ENCODE data around the gene NMNAT3. TPM values are rescaled to one million over a fixed set of nuclear protein-coding genes. Genes with fewer than 3 reads are reported as not detected.

Gene NMNAT3
- total RNA-seq, 1 experiment from 2014 or later = 1.6 TPM

DNA sequence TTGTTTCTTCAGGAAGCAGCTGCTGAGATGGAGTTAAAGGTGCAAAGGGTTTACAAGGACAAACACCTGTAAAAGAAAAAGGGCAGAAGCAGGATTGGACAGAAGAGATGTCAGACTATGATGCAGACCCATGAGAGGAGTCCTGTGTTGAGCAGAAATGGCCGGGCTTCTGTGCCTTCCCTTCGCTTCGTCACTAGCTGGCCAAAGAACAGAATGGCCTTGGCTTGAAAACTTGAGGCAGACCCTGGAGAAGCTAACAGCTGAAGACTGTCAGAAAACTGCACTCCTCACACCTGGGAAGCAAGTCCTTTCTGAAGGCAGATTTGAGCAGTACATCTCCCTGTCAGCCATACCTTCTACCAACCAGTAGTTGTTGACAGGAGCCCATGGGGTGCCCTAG, 8.4 kb upstream of the NMNAT3 start:
- no peak for DNase-seq
- Histone ChIP-seq H3K9me3 (no peaks in the 10 kb centered on the region), H3K4me3 (no peak overlapping the region), H3K36me3 (no peaks in the 10 kb centered on the region), H3K27me3 (peaks cover 6% of the 10 kb centered on the region; the same call in 1 of the 2 replicates)

DNA sequence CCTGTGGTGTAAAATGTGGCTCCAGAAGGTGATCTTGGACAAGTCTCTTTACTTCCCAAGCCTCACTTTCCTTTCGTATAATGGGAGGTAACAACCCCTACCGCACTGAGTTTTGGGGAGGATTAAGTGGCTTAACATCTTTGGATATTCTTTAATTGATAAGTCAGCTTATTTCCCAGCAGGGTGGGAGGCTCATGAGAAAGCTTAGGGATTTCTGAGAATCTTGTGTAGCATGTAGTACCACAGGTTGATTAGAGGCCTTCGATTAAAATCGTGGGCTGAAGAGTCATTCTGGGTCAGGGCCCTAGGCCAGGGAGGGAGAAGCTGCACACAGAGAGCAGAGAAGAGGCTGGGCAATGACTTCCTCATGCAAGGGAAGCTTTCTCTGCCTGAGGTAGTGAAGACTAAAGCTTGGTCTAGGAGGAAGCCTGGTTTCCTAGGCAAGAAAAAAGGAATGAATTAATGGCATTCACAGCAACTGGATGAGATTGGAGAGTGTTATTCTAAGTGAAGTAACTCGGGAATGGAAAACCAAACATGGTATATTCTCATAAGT, 1.5 kb upstream of the NMNAT3 start:
- DNase-seq = no peak
- H3K36me3 ChIP-seq = no peaks in the 10 kb centered on the region
- no peaks in the 10 kb centered on the region for H3K9me3 ChIP-seq
- H3K27me3 ChIP-seq = no peaks in the 10 kb centered on the region
- H3K4me3 ChIP-seq = no peak overlapping the region

DNA sequence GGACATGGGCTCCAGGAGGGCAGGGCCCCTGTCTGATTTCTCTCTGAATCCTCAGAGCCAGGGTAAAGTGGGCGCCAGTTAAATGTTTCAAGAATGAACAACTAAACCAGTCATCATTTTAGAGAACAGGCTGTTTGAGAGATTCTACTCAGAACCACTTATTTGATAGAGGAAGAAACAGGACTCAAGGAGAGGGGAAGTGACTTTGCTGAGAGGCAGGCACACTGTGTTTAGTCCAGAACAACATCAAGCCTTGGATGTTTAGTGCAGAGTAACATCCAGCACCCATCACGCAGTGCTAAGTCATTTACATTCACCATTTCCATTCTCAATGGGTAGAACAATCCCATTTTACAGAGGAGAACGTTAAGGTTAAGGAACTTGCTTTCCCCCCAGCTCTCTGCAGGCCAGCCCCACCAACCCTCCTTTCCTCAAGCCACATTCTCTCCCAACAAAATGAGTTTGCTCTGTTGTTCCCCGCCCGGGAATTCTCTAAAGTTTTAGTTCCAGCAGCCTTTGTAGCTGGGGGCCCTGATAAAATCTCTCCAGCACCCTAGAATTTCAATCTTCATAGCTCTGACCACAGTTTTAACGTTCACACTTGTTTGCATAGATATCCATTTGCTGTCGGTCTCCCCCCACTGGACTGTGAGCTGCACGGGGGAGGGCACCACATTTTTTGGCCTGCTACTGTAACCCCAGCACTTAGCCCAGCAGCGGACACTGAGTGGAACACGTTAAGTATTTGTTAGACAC, 962 bp downstream of the NMNAT3 start:
- Histone ChIP-seq H3K4me3 (no peak overlapping the region), H3K27me3 (no peaks in the 10 kb centered on the region)

DNA sequence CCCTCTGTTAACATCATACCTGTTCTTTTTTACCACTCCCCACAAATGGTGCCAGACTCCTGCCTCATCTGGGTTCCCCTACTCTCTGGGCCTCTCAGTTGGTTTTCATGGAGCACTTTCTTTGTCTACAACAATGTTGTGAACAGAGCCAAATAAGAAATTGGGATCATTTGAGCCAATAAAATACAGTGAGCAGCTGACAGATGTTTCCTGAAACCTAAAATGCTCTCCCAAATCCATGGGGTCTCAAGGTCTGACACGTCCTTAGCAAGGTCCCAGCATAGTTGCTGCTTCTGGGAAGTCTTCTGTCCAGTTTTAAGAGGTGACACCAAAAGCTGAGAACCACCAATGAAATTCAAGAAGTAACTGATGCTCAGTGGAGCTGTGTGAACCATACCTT, 1.7 kb downstream of the NMNAT3 start:
- Histone ChIP-seq H3K27me3 (no peaks in the 10 kb centered on the region), H3K36me3 (no peaks in the 10 kb centered on the region), H3K4me3 (no peak overlapping the region), H3K9me3 (no peaks in the 10 kb centered on the region)
- no peak for DNase-seq

More for the DNA sequence above, 962 bp downstream of the NMNAT3 start:
- DNase-seq = no peak
- no peaks in the 10 kb centered on the region for H3K9me3 ChIP-seq
- no peaks in the 10 kb centered on the region for H3K36me3 ChIP-seq

DNA sequence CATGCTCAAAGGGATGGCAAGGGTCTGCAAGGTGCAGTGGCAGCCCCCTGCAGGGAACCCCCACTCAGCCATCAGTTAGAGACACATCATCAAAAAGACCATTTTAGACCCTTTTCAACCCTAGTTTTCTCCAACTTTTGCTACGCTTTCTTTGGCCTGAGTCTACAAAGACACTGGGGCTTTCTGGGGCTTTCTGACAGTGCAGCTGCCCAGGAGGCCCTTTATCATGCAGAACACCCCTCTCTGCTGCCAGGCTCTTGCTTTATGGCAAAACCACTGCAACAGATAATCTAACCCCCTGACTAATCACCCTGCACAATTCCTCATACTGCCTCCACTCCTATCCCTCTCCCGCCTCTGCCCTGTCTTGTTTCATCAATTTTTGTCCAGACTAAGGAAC, 2.4 kb downstream of the NMNAT3 start:
- DNase-seq = no peak

DNA sequence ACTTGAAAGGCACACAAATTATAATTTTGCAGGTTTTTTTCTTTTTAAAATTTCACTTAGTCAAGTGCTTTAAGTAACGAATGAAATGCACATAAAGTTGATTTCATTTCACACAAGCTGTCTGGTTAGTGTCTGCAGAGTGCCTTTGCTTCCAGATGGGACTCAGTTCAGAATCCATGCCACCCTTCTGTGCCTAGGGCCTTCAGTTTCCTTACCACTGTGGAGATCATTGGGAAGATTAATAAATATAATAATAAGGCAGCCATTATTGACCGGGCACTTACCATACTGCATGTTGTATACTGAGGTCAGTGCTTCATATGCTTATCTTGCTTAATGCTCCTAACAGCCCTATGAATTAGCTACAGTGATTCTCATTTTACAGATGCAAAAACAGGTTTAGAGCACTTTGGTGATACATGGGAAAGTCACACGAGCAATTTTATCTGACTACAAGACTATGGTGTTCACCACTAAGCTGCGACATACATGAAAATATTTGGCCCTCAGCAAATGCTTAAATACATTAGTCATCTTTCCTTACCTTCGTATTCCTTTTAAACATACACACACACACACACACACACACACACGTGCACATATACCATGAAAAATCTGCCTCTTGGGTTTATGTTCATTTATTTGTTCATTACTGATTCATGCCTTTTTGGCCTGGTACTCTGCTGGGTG, 3.1 kb downstream of the NMNAT3 start:
- no peak for DNase-seq
- H3K4me3 ChIP-seq = no peak overlapping the region
- H3K9me3 ChIP-seq = no peaks in the 10 kb centered on the region
- no peaks in the 10 kb centered on the region for H3K27me3 ChIP-seq
- no peaks in the 10 kb centered on the region for H3K36me3 ChIP-seq

More for the DNA sequence above, 2.4 kb downstream of the NMNAT3 start:
- H3K36me3 ChIP-seq = no peaks in the 10 kb centered on the region
- no peaks in the 10 kb centered on the region for H3K27me3 ChIP-seq
- no peak overlapping the region for H3K4me3 ChIP-seq
- H3K9me3 ChIP-seq = no peaks in the 10 kb centered on the region

DNA sequence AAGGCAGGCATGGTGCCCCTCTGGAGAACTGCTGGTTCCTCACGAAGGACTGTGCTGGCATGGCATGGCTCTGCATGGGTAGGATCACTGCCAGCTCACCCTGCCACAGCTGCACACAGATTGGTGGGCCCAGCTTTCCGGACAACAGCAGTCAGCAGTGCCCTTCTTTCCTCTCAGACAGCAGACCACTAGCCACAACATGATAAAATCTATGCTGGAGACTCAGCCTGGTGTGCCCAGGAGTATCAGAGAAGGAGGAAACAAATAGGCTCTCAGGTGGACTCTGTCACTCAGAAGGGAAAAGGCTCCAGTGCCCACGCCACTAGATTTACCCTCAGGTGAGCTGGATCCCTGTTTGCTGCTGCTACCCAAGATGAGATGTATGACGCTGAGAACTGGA, 4.9 kb downstream of the NMNAT3 start:
- H3K4me3 ChIP-seq = no peak overlapping the region
- DNase-seq = no peak
- H3K9me3 ChIP-seq = no peaks in the 10 kb centered on the region
- no peaks in the 10 kb centered on the region for H3K36me3 ChIP-seq
- H3K27me3 ChIP-seq = no peaks in the 10 kb centered on the region

DNA sequence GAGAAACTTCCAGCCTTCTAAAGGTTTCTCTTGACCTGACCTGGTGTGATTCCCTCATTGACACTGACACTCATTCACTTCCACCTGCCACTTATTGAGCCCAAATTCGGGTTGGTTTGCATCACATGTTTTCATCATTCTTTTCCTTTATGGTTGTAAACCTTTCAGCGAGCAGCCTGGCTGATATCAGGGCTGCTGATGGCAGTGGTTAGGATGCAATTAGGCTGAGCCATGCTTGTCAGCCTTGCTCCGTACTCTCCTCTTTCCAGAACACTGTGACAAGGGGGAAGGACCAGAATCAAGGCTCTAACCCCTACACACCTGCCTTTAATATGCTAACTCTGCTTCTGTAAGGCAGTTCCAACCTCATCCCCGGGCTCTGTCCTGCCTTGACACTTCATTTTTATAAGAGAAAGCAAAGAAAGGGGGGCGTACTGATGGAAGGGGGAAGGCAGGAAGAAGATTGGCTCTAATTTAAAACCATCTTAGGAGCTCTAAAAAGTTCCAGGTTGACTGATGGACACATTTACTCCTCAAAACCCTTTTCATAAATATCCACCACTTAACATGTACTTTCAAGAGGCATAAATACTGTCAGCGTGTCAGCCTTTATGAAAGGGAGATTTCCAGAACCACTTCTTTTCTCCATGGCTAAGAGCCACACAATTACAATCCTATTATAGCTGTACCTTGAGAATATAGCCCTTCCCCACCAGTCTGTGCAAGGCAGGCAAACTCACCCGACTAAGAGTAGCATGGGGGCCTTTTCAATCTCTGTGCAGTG, 5.7 kb downstream of the NMNAT3 start:
- Histone ChIP-seq H3K4me3 (no peak overlapping the region), H3K36me3 (no peaks in the 10 kb centered on the region), H3K27me3 (no peaks in the 10 kb centered on the region), H3K9me3 (no peaks in the 10 kb centered on the region)
- DNase-seq = no peak

DNA sequence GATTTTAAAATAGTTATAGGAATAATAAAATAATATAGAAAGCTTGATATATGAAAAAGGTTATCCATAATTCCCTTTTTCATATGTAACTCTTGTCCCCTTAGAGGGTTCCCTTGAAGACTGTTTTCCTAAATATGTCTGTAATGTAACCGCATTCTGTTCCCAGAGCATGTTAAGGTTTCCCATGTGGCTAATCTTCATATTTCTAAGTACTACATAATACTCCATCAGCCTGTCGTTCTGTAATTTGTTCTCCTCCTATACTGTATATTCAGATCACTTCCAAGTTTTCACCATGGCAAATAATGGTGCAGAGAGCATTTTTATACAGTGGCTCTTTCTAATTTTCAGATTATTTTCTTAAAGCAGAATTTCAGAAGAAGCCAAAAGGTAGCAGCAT, 6.7 kb downstream of the NMNAT3 start:
- Histone ChIP-seq H3K9me3 (no peaks in the 10 kb centered on the region), H3K27me3 (no peaks in the 10 kb centered on the region), H3K36me3 (no peaks in the 10 kb centered on the region), H3K4me3 (no peak overlapping the region)
- no peak for DNase-seq

DNA sequence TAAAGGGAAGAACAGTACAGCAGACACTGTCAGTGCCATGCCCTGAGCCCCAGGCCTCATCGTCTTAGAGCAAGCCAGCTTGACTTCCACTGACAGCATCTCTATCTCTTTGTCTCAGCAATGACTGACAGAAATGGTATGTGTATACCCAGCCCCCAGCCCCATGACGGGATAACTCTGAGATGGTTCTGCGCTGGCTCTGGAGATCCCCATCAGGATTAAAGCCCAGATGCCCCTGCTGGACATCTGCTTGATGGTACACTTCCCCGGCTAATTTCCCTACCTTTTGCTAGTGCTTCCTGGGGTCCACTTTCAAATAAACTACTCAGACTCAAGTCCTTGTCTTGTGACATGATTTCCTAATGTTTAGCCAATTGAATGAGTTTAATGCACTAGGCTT, 7.6 kb downstream of the NMNAT3 start:
- H3K9me3 ChIP-seq = no peaks in the 10 kb centered on the region
- H3K36me3 ChIP-seq = no peaks in the 10 kb centered on the region
- H3K4me3 ChIP-seq = no peak overlapping the region
- no peak for DNase-seq
- H3K27me3 ChIP-seq = no peaks in the 10 kb centered on the region

DNA sequence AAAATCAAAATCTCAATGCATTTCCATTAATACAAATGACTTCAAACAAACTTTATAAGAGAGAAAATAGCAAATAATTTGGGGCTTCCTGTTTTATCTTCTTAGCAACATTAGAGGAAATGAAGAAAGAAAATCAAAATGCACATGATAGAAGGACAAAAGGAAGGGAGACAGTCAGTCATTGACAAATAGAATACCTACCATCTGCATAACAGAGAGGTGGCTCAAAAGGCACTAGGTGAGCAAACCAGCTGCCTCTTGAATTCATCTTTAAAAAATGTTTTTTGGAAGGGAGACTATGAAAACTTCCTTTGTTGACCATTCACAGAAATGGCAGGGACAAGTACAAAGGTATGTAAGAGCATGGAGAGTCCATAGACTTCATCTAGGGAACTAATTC, 9.4 kb downstream of the NMNAT3 start:
- Histone ChIP-seq H3K9me3 (no peaks in the 10 kb centered on the region), H3K27me3 (no peaks in the 10 kb centered on the region), H3K4me3 (no peak overlapping the region), H3K36me3 (no peaks in the 10 kb centered on the region)
- no peak for DNase-seq

DNA sequence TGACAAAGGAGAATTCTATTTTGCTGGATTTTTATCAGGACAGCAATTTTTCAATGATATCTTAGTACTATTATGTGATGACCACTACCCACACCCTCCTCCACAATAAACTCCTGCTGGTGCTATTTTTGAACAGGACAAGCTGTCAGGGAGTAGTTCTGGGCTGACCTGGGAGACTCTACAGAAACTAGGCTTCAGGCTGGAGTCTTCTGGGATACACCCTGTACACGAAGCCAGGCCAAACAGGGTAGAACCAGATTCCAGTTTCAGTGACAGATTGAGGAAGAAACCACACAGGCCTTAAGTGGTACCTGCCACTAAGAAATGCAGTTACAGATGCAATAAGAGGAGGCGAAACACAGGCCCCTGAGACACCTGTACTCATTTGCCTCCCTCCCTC, 12.8 kb downstream of the NMNAT3 start:
- Histone ChIP-seq H3K4me3 (no peak overlapping the region), H3K27me3 (no peaks in the 10 kb centered on the region), H3K36me3 (no peaks in the 10 kb centered on the region), H3K9me3 (no peaks in the 10 kb centered on the region)
- DNase-seq = no peak

DNA sequence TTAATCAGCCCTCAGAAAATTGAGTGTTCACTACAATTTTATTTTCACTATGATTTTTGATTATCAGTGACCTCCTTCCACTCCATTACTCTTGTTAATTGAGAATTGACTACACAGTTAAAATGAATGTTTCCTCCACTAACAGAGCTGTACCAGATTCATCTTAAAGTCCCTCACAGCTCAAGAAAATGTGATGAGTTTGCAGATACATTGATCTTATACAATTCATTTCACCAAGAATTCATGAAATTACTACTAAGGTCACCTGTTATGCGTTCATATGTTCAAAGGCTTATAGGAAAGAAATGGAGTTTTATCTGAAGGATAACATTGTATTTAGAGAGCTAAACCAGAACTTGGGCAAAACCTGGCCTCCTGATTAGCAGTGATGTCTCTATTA, 17.5 kb downstream of the NMNAT3 start:
- no peaks in the 10 kb centered on the region for H3K27me3 ChIP-seq
- no peaks in the 10 kb centered on the region for H3K9me3 ChIP-seq

DNA sequence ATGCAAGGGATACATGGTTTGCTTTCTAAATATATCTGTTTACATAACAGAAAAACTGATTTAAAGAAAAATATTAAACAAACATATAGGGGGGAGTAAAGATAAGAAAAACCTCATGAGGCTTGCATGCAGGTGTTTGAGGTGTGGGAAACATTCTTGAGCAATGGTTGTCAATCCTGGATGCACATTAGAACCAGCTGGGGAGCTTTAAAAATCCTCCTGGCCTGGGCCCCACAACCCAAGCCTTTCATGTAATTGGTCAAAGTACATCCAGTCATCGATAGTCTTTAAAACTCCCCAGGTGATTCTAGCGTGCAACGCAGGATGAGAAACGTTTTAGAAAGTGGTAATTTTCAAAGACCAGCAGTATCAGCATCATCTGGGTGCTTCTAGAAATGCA, 18.3 kb downstream of the NMNAT3 start:
- H3K27me3 ChIP-seq = no peaks in the 10 kb centered on the region
- no peak overlapping the region for H3K4me3 ChIP-seq
- H3K36me3 ChIP-seq = no peaks in the 10 kb centered on the region
- no peak for DNase-seq
- H3K9me3 ChIP-seq = no peaks in the 10 kb centered on the region

More for the DNA sequence above, 17.5 kb downstream of the NMNAT3 start:
- DNase-seq = no peak
- Histone ChIP-seq H3K4me3 (no peak overlapping the region), H3K36me3 (no peaks in the 10 kb centered on the region)

DNA sequence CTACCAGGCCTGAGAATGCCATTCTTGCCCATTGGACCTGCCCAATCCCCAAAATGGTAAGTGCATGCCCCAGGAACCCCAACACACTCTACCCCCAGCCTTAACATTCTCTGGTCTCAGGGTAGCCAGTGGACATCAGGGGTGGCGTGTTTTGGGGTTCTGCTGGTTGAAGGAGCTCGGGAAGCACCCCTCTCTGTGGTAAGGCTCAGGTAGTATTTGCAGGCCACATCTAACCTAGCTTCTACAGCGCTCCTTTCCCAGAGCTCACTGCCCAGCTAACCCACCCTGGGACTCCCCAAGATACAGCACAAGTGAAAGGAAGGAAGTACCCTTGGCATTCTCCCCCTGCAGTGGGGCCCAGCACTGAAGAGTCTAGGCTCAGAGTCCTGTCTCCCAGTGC, 19.8 kb downstream of the NMNAT3 start:
- no peaks in the 10 kb centered on the region for H3K36me3 ChIP-seq
- H3K4me3 ChIP-seq = no peak overlapping the region
- H3K27me3 ChIP-seq = no peaks in the 10 kb centered on the region
- no peak for DNase-seq
- no peaks in the 10 kb centered on the region for H3K9me3 ChIP-seq

DNA sequence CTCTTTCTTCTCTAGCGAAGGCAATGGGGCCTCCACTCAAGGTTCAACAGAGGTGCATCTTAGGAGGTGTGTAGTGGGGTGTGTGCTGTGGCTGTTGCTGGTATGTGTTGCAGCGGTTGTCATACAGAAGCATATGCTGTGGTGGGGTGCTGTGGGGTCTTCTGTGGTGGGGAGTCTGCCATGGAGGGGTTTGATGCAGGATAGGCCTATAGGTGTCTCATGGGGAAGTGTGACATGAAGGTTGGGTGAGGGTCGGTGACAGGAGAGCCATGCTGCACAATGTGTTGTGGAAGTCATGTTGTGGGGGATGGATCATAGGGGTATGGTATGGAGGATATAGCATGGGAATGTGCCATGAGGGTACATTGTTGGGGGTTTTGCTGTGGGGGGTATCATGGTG, 20.3 kb downstream of the NMNAT3 start:
- no peaks in the 10 kb centered on the region for H3K36me3 ChIP-seq
- H3K27me3 ChIP-seq = no peaks in the 10 kb centered on the region
- no peaks in the 10 kb centered on the region for H3K9me3 ChIP-seq
- no peak overlapping the region for H3K4me3 ChIP-seq
- no peak for DNase-seq

DNA sequence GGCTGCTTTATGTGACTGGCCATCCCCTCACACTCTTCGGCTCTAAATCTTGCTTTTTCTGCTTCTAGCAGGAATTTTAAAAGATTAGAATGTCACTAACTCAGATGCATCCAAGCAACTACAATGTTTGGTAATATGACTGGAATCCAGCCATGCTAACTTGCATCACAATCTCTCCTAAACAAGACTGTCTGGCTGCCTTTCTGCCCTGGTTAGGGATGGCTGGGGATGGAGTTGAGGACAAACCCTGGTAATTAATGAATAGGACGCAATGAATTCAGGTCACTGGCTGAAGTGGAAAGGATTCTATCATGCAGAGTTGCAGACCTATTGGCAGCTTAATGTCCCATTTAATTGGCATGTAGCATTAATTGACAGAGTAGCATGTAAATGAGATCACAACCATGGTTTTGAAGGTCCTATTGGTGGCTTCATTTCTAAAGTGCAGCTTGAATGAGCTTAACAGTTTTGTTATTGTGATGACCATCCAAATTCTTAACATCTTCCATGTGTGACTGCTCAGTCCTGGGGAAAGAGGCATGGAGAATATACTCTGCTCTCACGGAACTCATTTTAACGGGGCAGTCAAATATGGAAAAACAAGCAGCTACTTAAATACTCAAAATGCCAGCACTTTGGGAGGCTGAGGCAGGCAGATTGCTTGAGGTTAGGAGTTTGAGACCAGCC, 21.7 kb downstream of the NMNAT3 start:
- Histone ChIP-seq H3K36me3 (no peaks in the 10 kb centered on the region), H3K4me3 (no peak overlapping the region), H3K27me3 (no peaks in the 10 kb centered on the region), H3K9me3 (no peaks in the 10 kb centered on the region)
- no peak for DNase-seq

Data from MG63 (cell line).